Smooth muscle cell (in vitro differentiated cells): ENCODE measurements around the gene PROSER2. TPM values are rescaled to one million over a fixed set of nuclear protein-coding genes. Genes with fewer than 3 reads are reported as not detected.

Experiments
- DNase-seq: peaks from one replicate; lab custom pipeline; 2025; ENCODE audit not compliant: unreplicated experiment; lab: John Stamatoyannopoulos, UW
- H2AFZ ChIP-seq: fragments of 200-600 bp; sonication (generic); 2 replicates; pipeline ENCODE4 v1.6.0; 2016; ENCODE audit warnings: antibody characterized with exemption, low read depth, mild to moderate bottlenecking
- H3F3A ChIP-seq: fragments of 200-600 bp; sonication (generic); 2 replicates; pipeline ENCODE4 v1.6.0; 2017; ENCODE audit warnings: antibody characterized with exemption, low read depth
- H3K27ac ChIP-seq: fragments of 200-600 bp; sonication (generic); 2 replicates; pipeline ENCODE4 v1.5.1; 2016; ENCODE audit warnings: low read depth, mild to moderate bottlenecking
- H3K27me3 ChIP-seq: fragments of 200-600 bp; sonication (generic); 2 replicates; pipeline ENCODE4 v1.6.1; 2016; ENCODE audit warnings: low read depth, mild to moderate bottlenecking
- H3K36me3 ChIP-seq: fragments of 200-600 bp; sonication (generic); 2 replicates; pipeline ENCODE4 v1.5.1; 2016; ENCODE audit warnings: low read depth
- H3K4me1 ChIP-seq: fragments of 200-600 bp; sonication (generic); 2 replicates; pipeline ENCODE4 v1.5.1; 2016; ENCODE audit warnings: low read depth
- H3K4me2 ChIP-seq: fragments of 200-600 bp; sonication (generic); 2 replicates; pipeline ENCODE4 v1.6.0; 2016; ENCODE audit warnings: mild to moderate bottlenecking
- H3K4me3 ChIP-seq: fragments of 200-600 bp; sonication (generic); 2 replicates; pipeline ENCODE4 v1.5.1; 2016; ENCODE audit warnings: mild to moderate bottlenecking
- H3K79me2 ChIP-seq: fragments of 200-600 bp; sonication (generic); 2 replicates; pipeline ENCODE4 v1.6.0; 2016; ENCODE audit warnings: low read depth, mild to moderate bottlenecking
- H3K9ac ChIP-seq: fragments of 200-600 bp; sonication (generic); 2 replicates; pipeline ENCODE4 v1.6.0; 2016; ENCODE audit warnings: low read depth
- H3K9me3 ChIP-seq: fragments of 200-600 bp; sonication (generic); replicated peaks from 2 replicates; pipeline ENCODE4 v1.5.1; 2016; ENCODE audit warnings: low read depth
- H4K20me1 ChIP-seq: fragments of 200-600 bp; sonication (generic); 2 replicates; pipeline ENCODE4 v1.6.0; 2016; ENCODE audit warnings: low read depth
- CTCF ChIP-seq: fragments of 200-600 bp; sonication (generic); IDR thresholded peaks from 2 replicates; pipeline ENCODE4 v1.5.1; 2017; ENCODE audit warnings: borderline replicate concordance, mild to moderate bottlenecking, antibody characterized with exemption; ENCODE audit not compliant: insufficient read depth, poor library complexity, severe bottlenecking
- WGBS: methylation state at CpG from one replicate; pipeline ENCODE4 v1.1.7; 2016; ENCODE audit warnings: low lambda C conversion rate; 5-methylcytosine and 5-hydroxymethylcytosine counted together
- polyA plus RNA-seq: library from polyadenylated mRNA; unstranded; fragments of >200 nt; fragmentation: Nextera tagmentation; extraction: Ambion mirVana; gene quantifications from 2 replicates; pipeline ENCODE4 v1.2.1, GENCODE V29; 2016
- total RNA-seq: library from RNA; depleted of rRNA; stranded (reverse); fragments of >200 nt; gene quantifications from 2 replicates; pipeline ENCODE4 v1.2.3, GENCODE V29; 2014

The PROSER2 gene
- total and polyA plus RNA-seq, 2 experiments from 2014 or later = 4.9 to 8.2 TPM

DNA sequence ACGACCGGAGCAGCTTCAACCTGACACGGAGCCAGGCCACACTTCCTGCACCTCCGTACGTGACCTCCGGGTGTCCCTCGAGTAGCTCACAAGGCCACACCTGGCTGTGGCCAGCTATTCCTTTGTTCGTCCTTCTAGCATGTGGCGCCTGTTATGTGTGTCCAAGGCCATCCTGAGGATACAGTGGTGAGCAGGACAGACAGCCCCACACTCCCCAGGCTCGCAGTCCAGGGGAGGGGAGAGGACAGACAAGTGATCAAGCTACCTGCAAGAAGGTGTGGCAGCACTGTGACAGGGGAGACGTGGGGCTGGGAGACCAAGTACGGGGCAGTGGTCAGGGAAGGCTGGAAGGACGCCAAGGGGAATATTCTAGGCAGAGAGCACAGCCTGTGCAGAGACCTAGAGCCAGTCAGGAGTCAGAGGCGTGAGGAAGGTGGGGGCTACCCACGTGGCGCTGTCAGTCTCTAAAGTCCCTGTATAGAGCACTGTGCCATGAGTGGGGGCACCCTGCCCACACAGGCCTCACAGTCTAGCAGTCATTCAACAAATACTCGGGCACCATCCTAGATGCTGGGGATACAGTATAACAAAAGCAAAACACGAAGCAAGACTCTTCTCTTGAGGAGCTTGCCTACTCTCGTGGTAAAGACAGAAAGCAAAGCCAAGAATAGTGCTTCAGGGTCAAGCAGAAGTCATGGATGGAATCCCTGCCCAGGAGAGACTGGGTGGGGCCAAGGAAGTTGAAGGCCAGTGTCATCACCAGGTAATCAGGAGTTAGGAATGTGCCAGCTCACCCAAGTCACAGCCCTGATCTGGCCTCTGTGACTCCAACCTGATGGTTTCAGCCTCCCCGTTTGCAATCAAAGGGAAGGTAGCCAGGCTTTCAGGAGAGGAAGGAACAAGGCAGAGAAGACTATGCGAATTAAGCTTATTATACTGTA is 58.6 kb downstream of the PROSER2 start:
- WGBS = 86% methylated on average over 21 of the region's 21 CpGs
- H2AFZ ChIP-seq = no peak overlapping the region
- H3K4me3 ChIP-seq = no peak overlapping the region
- peak overlapping the region; percentile 77 for H3K9ac ChIP-seq
- peak overlapping the region; percentile 47 for H3K4me2 ChIP-seq
- peak overlapping the region; percentile 93 for H3K27ac ChIP-seq
- H3F3A ChIP-seq = peaks cover 4% of the 10 kb centered on the region
- no peaks in the 10 kb centered on the region for H3K9me3 ChIP-seq
- H4K20me1 ChIP-seq = no peaks in the 10 kb centered on the region
- TF ChIP-seq CTCF = no peak
- DNase-seq = no peak
- no peaks in the 10 kb centered on the region for H3K27me3 ChIP-seq
- H3K4me1 ChIP-seq = no peaks in the 10 kb centered on the region
- H3K79me2 ChIP-seq = no peaks in the 10 kb centered on the region
- no peaks in the 10 kb centered on the region for H3K36me3 ChIP-seq

GRCh38 chr10:11882646-11883375 is 59.7 kb downstream of the PROSER2 start:
- no peak for TF ChIP-seq CTCF
- WGBS = 54% methylated on average over 14 of the region's 14 CpGs
- no peaks in the 10 kb centered on the region for H3K4me1 ChIP-seq
- H4K20me1 ChIP-seq = no peaks in the 10 kb centered on the region
- peaks cover 4% of the 10 kb centered on the region for H3F3A ChIP-seq
- peak overlapping the region; percentile 47 for H3K4me2 ChIP-seq
- H3K27ac ChIP-seq = peak overlapping the region; percentile 93
- H3K27me3 ChIP-seq = no peaks in the 10 kb centered on the region
- H2AFZ ChIP-seq = peak overlapping the region; percentile 63
- H3K79me2 ChIP-seq = no peaks in the 10 kb centered on the region
- H3K4me3 ChIP-seq = no peak overlapping the region
- no peaks in the 10 kb centered on the region for H3K36me3 ChIP-seq
- no peak for DNase-seq
- H3K9me3 ChIP-seq = no peaks in the 10 kb centered on the region
- peak overlapping the region; percentile 77 for H3K9ac ChIP-seq

GRCh38 chr10:11884706-11885423 is 61.7 kb downstream of the PROSER2 start:
- Histone ChIP-seq H3K4me2 (no peak overlapping the region), H3K36me3 (no peaks in the 10 kb centered on the region), H3K4me1 (no peaks in the 10 kb centered on the region), H3K27ac (no peak overlapping the region), H3F3A (peaks cover 4% of the 10 kb centered on the region), H4K20me1 (no peaks in the 10 kb centered on the region), H3K79me2 (no peaks in the 10 kb centered on the region), H3K9ac (no peak overlapping the region), H3K9me3 (no peaks in the 10 kb centered on the region), H3K4me3 (no peak overlapping the region), H3K27me3 (no peaks in the 10 kb centered on the region), H2AFZ (no peak overlapping the region)
- TF ChIP-seq CTCF = no peak
- WGBS = 85% methylated on average over 5 of the region's 7 CpGs
- DNase-seq = no peak
